Calu3 (cell line): ENCODE measurements around the gene CAPN14. TPM values are rescaled to one million over a fixed set of nuclear protein-coding genes. Genes with fewer than 3 reads are reported as not detected.

ENCODE experiments used
- BruUV-seq: library from RNA; stranded (reverse); fragments of 400-500 nt; replicated peaks from 2 replicates; lab custom pipeline; 2021; lab: Mats Ljungman, UMichigan
- CTCF ChIA-PET: fragments of 300-600 bp; sonication (Branson Sonifier 250); formaldehyde crosslinking; loops from one replicate; lab custom pipeline; 2022; ENCODE audit warnings: antibody characterized with exemption; lab: Charles Lee
- DNase-seq: peaks from one replicate; pipeline ENCODE4 v3.0.0; 2022
- H3K27ac Mint-ChIP-seq: one replicate; pipeline ENCODE4 v1.8.0; 2022; ENCODE audit warnings: mixed read lengths; ENCODE audit not compliant: unreplicated experiment
- H3K27me3 Mint-ChIP-seq: one replicate; pipeline ENCODE4 v1.8.0; 2022; ENCODE audit warnings: mixed read lengths; ENCODE audit not compliant: unreplicated experiment
- H3K36me3 Mint-ChIP-seq: one replicate; pipeline ENCODE4 v1.8.0; 2022; ENCODE audit warnings: mild to moderate bottlenecking, moderate library complexity, mixed read lengths; ENCODE audit not compliant: insufficient read depth, unreplicated experiment
- H3K4me1 Mint-ChIP-seq: one replicate; pipeline ENCODE4 v1.8.0; 2022; ENCODE audit warnings: mild to moderate bottlenecking, low read depth, mixed read lengths; ENCODE audit not compliant: unreplicated experiment
- H3K4me3 Mint-ChIP-seq: one replicate; pipeline ENCODE4 v1.8.0; 2022; ENCODE audit warnings: mild to moderate bottlenecking, low read depth, moderate library complexity, mixed read lengths; ENCODE audit not compliant: unreplicated experiment
- H3K9me3 Mint-ChIP-seq: one replicate; pipeline ENCODE4 v1.8.0; 2022; ENCODE audit warnings: low read depth, mixed read lengths; ENCODE audit not compliant: unreplicated experiment
- CTCF ChIP-seq: fragments of 200-600 bp; IDR thresholded peaks from one replicate; pipeline ENCODE4 v1.8.0; 2022; ENCODE audit warnings: antibody characterized with exemption; ENCODE audit not compliant: unreplicated experiment
- intact Hi-C: fragments of 100-400 bp; cut with micrococcal nuclease; formaldehyde crosslinking; loops from one replicate; pipeline ENCODE4 v1.10.0; 2022; ENCODE audit not compliant: unreplicated experiment
- total RNA-seq: library from RNA; stranded (reverse); gene quantifications from 2 replicates; pipeline ENCODE4 v1.2.3, GENCODE V29; 2022

Gene CAPN14
- total RNA-seq, 1 experiment from 2014 or later, result 0.35 TPM

- Mint-ChIP-seq H3K4me3 (no peak overlapping the region), H3K27me3 (peaks cover 39% of the 10 kb centered on the region), H3K9me3 (no peaks in the 10 kb centered on the region), H3K27ac (no peak overlapping the region), H3K4me1 (no peaks in the 10 kb centered on the region), H3K36me3 (no peaks in the 10 kb centered on the region)
- CTCF ChIA-PET, result no interaction called here
- no peak for DNase-seq
- BruUV-seq, result no TSS peak
- intact Hi-C loops, result no loop called here
- TF ChIP-seq CTCF, result no peak
Observed at GRCh38 chr2:31213601-31214443, 3.5 kb downstream of the CAPN14 start.

GRCh38 chr2:31212659-31213600, 4.4 kb downstream of the CAPN14 start:
- DNase-seq, result no peak
- peaks cover 30% of the 10 kb centered on the region for H3K27me3 Mint-ChIP-seq
- H3K36me3 Mint-ChIP-seq, result no peaks in the 10 kb centered on the region
- no peak overlapping the region for H3K27ac Mint-ChIP-seq
- no peak for TF ChIP-seq CTCF
- CTCF ChIA-PET, result interaction anchor here (0.5 kb wide), 1 partner anchor 30 kb away, joined by 4 read pairs; no protein-coding TSS in a partner anchor
- H3K4me3 Mint-ChIP-seq, result no peak overlapping the region
- BruUV-seq, result no TSS peak
- H3K9me3 Mint-ChIP-seq, result no peaks in the 10 kb centered on the region
- no peaks in the 10 kb centered on the region for H3K4me1 Mint-ChIP-seq
- intact Hi-C loops, result no loop called here

- no peaks in the 10 kb centered on the region for H3K36me3 Mint-ChIP-seq
- BruUV-seq, result no TSS peak
- H3K4me3 Mint-ChIP-seq, result no peak overlapping the region
- CTCF ChIA-PET, result interaction anchor here (0.6 to 1.3 kb wide), 2 partner anchors 11 to 37 kb away, joined by 3 to 5 read pairs; no protein-coding TSS in a partner anchor
- DNase-seq, result no peak
- TF ChIP-seq CTCF, result no peak
- intact Hi-C loops, result no loop called here
- no peaks in the 10 kb centered on the region for H3K4me1 Mint-ChIP-seq
- H3K27ac Mint-ChIP-seq, result no peak overlapping the region
- peaks cover 18% of the 10 kb centered on the region for H3K27me3 Mint-ChIP-seq
- peaks cover 2% of the 10 kb centered on the region for H3K9me3 Mint-ChIP-seq
Observed at GRCh38 chr2:31208240-31208639, 9.1 kb downstream of the CAPN14 start.

GRCh38 chr2:31207790-31208189, 9.5 kb downstream of the CAPN14 start:
- DNase-seq, result no peak
- Mint-ChIP-seq H3K4me3 (no peak overlapping the region), H3K9me3 (peaks cover 2% of the 10 kb centered on the region), H3K36me3 (no peaks in the 10 kb centered on the region), H3K27me3 (peaks cover 23% of the 10 kb centered on the region), H3K27ac (no peak overlapping the region), H3K4me1 (no peaks in the 10 kb centered on the region)
- no TSS peak for BruUV-seq
- no peak for TF ChIP-seq CTCF
- CTCF ChIA-PET, result interaction anchor here (0.6 to 0.7 kb wide), 2 partner anchors 11 to 143 kb away, joined by 3 read pairs; no protein-coding TSS in a partner anchor
- intact Hi-C loops, result no loop called here
